HCT116 (cell line): Measurements from ENCODE around the gene ZNF202.

Experiments
- CTCF ChIP-seq, 3 experiments: fragments of 200-600 bp in 1 of 3; sonication (generic) in 1 of 3; IDR thresholded peaks in 2 of 3; conservative IDR thresholded peaks in 1 of 3; 2 replicates each; pipeline ENCODE4 v1.5.1; 2012 to 2017; ENCODE audit warnings: low read depth in 2 of 3, low read length in 2 of 3, antibody characterized with exemption in 1 of 3, borderline replicate concordance in 1 of 3, control low read depth in 1 of 3, mild to moderate bottlenecking in 1 of 3, mixed read lengths in 1 of 3, mixed run types in 1 of 3, moderate library complexity in 1 of 3; ENCODE audit not compliant: insufficient read depth in 1 of 3
- EGR1 ChIP-seq: IDR thresholded peaks from 2 replicates; pipeline ENCODE4 v1.6.1; 2012; ENCODE audit warnings: low read depth
- EZH2 ChIP-seq: fragments of 200-600 bp; sonication (generic); IDR thresholded peaks from 2 replicates; pipeline ENCODE4 v1.6.1; 2017; ENCODE audit warnings: antibody characterized with exemption, mixed run types
- MAX ChIP-seq: IDR thresholded peaks from 2 replicates; pipeline ENCODE4 v1.6.1; 2012
- POLR2A ChIP-seq: IDR thresholded peaks from 2 replicates; pipeline ENCODE4 v1.7.0; 2011; ENCODE audit warnings: borderline replicate concordance; ENCODE audit not compliant: insufficient read depth, insufficient read length; ENCODE audit errors: extremely low read depth
- POLR2AphosphoS5 ChIP-seq: IDR thresholded peaks from 2 replicates; pipeline ENCODE4 v1.6.1; 2011; ENCODE audit warnings: mild to moderate bottlenecking, low read depth, low read length, moderate library complexity
- RAD21 ChIP-seq: IDR thresholded peaks from 2 replicates; pipeline ENCODE4 v1.6.1; 2012; ENCODE audit warnings: low read depth, mild to moderate bottlenecking
- REST ChIP-seq: IDR thresholded peaks from 2 replicates; pipeline ENCODE4 v1.6.1; 2012; ENCODE audit warnings: low read depth
- SP1 ChIP-seq: IDR thresholded peaks from 2 replicates; pipeline ENCODE4 v1.6.1; 2012; ENCODE audit warnings: low read depth
- SRF ChIP-seq: IDR thresholded peaks from 2 replicates; pipeline ENCODE4 v1.6.1; 2012; ENCODE audit warnings: low read depth
- YY1 ChIP-seq: IDR thresholded peaks from 2 replicates; pipeline ENCODE4 v1.6.1; 2011; ENCODE audit warnings: low read length, low read depth, moderate library complexity, mild to moderate bottlenecking; ENCODE audit not compliant: insufficient replicate concordance; ENCODE audit errors: extremely low read depth

- TF ChIP-seq CTCF (IDR thresholded peaks at IDR 0.05 in 2 of 3, conservative IDR thresholded peaks at IDR 0.05 in 1 of 3; ENCODE audit: borderline replicate concordance in 1 of 3, insufficient read depth in 1 of 3, low read depth in 2 of 3, low read length in 2 of 3) = no peak
- TF ChIP-seq POLR2AphosphoS5 = no peak
- no peak for TF ChIP-seq SP1
- no peak for TF ChIP-seq EZH2
- TF ChIP-seq POLR2A = no peak
- no peak for TF ChIP-seq RAD21
- TF ChIP-seq MAX = no peak
- TF ChIP-seq YY1 = no peak
- TF ChIP-seq EGR1 = no peak
- TF ChIP-seq SRF = no peak
- TF ChIP-seq REST = no peak
Measured at GRCh38 chr11:123729602-123730001, 11.9 kb downstream of the ZNF202 start.
